Gastroesophageal sphincter (tissue), 3 donors: Measurements from ENCODE around the gene OSGEPL1.

Experiments
- CTCF ChIP-seq, 4 experiments: fragments of 200-600 bp in 2 of 4; fragments of 450-650 bp in 2 of 4; sonication (generic) in 1 of 4; IDR thresholded peaks; one replicate each; pipeline ENCODE4 v1.5.1; 2017 to 2019; ENCODE audit warnings: antibody characterized with exemption in 4 of 4, mild to moderate bottlenecking in 2 of 4, moderate library complexity in 2 of 4
- POLR2AphosphoS5 ChIP-seq: sonication (generic); formaldehyde crosslinking; IDR thresholded peaks from one replicate; pipeline ENCODE4 v1.6.1; 2017; ENCODE audit warnings: antibody characterized with exemption

DNA sequence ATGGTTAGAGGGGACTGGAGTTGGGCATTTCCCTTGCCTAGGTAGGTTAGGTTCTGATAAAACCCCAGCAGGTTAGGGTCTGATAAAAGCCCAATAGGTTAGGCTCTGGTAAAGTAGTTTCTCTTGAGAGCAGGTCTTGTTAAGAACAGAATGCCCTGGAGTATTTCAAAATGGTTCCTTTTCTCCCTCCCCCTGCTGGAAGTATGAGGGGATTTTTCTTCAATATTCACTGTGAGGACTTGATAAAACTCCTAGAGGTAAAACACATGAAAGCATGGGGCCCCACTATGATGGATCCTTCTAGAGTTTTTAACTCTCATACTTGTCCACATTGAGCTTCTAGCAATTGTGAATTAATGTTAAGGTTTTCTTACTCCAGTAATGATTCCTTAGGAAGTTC, 60.5 kb downstream of the OSGEPL1 start:
- TF ChIP-seq POLR2AphosphoS5: no peak
- TF ChIP-seq CTCF (IDR thresholded peaks at IDR 0.05): no peak
